Activated CD4-positive, alpha-beta T cell treated with anti-CD3 and anti-CD28 coated beads for 36 hours (primary cell): ENCODE results near the gene MBTPS2. TPM values are rescaled to one million over a fixed set of nuclear protein-coding genes. Genes with fewer than 3 reads are reported as not detected.
"Not testable (repeated sequence)": the region's sequence is repeated elsewhere in the genome, so short reads cannot be mapped to it uniquely, and the experiment has no call there.

Experiments
- ATAC-seq: fragments of 200-7000 bp; cut with Tn5 transposase; one replicate; pipeline ENCODE4 v1.10.0; 2021; ENCODE audit warnings: mild to moderate bottlenecking, moderate library complexity
- CTCF ChIA-PET: fragments of 350-600 bp; sonication (Branson Sonifier 250); formaldehyde crosslinking; loops from one replicate; lab custom pipeline; 2021; ENCODE audit warnings: antibody characterized with exemption; lab: Charles Lee
- POLR2A ChIA-PET: fragments of 350-600 bp; sonication (Branson Sonifier 250); formaldehyde crosslinking; loops from one replicate; lab custom pipeline; 2021; ENCODE audit warnings: antibody characterized with exemption, inconsistent platforms; lab: Charles Lee
- DNase-seq: peaks from one replicate; pipeline ENCODE4 v3.0.0-alpha.2; 2020
- H3K27ac Mint-ChIP-seq: one replicate; pipeline ENCODE4 v1.8.0; 2021; ENCODE audit warnings: mixed read lengths
- H3K27me3 Mint-ChIP-seq: one replicate; pipeline ENCODE4 v1.8.0; 2021; ENCODE audit warnings: mixed read lengths
- H3K36me3 Mint-ChIP-seq: one replicate; pipeline ENCODE4 v1.8.0; 2021; ENCODE audit warnings: low read depth, mixed read lengths
- H3K4me1 Mint-ChIP-seq: one replicate; pipeline ENCODE4 v1.8.0; 2021; ENCODE audit warnings: mixed read lengths
- H3K4me3 Mint-ChIP-seq: one replicate; pipeline ENCODE4 v1.8.0; 2021; ENCODE audit warnings: mild to moderate bottlenecking, moderate library complexity, mixed read lengths
- H3K9me3 Mint-ChIP-seq: one replicate; pipeline ENCODE4 v1.8.0; 2021; ENCODE audit warnings: low read depth, mixed read lengths
- intact Hi-C, 2 experiments: fragments of 100-400 bp; cut with DNase I in 1 of 2; cut with micrococcal nuclease in 1 of 2; formaldehyde crosslinking; loops; one replicate each; pipeline versions ENCODE4 v1.14.2 to v1.15.1; 2022 to 2024; cut with DNase I, micrococcal nuclease
- total RNA-seq, 2 experiments: library from RNA; stranded (reverse); gene quantifications; one replicate each; pipeline ENCODE4 v1.2.3, GENCODE V29; 2021

MBTPS2 gene
- total RNA-seq, 2 experiments from 2014 or later: 6.9 to 7.8 TPM

- DNase-seq, ATAC-seq, H3K36me3 Mint-ChIP-seq, H3K4me3 Mint-ChIP-seq, POLR2A ChIA-PET, H3K4me1 Mint-ChIP-seq, H3K9me3 Mint-ChIP-seq, H3K27ac Mint-ChIP-seq, H3K27me3 Mint-ChIP-seq, intact Hi-C loops: not testable (repeated sequence)
- CTCF ChIA-PET: interaction anchor here (0.5 kb wide), 1 partner anchor 928 kb away, joined by 3 read pairs; no protein-coding TSS in a partner anchor
These were observed 19.2 kb upstream of the MBTPS2 start for GRCh38 chrX:21820170-21820569.

DNA sequence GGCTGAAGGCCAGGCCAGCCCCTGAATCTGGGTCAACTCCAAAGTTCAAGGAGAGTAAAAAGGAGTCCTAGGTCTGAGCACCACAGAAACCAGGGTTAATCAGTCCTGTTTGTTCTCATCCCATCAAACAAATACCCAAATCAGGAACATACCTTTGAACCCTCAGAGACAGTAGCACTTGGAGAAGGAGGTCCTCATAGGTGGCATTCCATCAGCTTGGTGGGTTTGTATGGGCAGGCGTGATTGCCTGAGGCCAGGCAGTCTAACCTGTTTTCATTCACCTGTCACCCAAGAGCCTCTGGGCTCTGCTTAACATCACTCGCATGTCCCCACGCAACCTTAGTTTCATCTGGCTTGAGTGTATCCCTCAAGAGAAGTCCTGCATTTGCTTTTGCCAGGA is 17.5 kb upstream of the MBTPS2 start:
- H3K27me3 Mint-ChIP-seq: no peaks in the 10 kb centered on the region
- H3K4me3 Mint-ChIP-seq: no peak overlapping the region
- DNase-seq (no peak), ATAC-seq (no peak)
- POLR2A ChIA-PET: no interaction called here
- H3K9me3 Mint-ChIP-seq: no peaks in the 10 kb centered on the region
- H3K36me3 Mint-ChIP-seq: no peaks in the 10 kb centered on the region
- CTCF ChIA-PET: no interaction called here
- no peaks in the 10 kb centered on the region for H3K4me1 Mint-ChIP-seq
- intact Hi-C loops: no loop called here
- H3K27ac Mint-ChIP-seq: no peak overlapping the region

DNA sequence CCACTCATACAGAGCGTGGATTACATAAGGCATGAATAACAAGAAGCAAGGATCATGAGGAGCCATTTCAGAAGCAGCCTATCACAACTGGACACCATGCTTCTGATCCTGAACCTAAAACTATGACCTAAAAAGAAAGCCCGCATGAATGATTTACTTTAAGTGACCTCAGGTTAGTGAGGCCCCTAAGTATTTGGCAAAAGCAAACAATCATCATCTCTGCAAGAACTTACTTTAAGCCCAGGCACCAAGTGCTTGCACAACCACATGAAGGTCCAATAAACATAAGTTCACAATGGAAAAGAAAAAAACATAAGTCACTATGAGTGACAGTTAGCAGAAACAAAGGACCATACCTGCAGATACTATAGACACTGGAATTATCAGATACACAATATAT is 7.9 kb upstream of the MBTPS2 start:
- ChIA-PET CTCF (no interaction called here), POLR2A (no interaction called here)
- Mint-ChIP-seq H3K4me3 (no peak overlapping the region), H3K27ac (no peak overlapping the region), H3K36me3 (no peaks in the 10 kb centered on the region), H3K9me3 (no peaks in the 10 kb centered on the region), H3K27me3 (no peaks in the 10 kb centered on the region), H3K4me1 (no peaks in the 10 kb centered on the region)
- intact Hi-C loops: loop anchor here (10.0 kb wide), 3 partner anchors 363 to 1307 kb away; partner anchors contain the start of gene CNKSR2 (in 1 of the 2)
- DNase-seq (no peak), ATAC-seq (no peak)

DNA sequence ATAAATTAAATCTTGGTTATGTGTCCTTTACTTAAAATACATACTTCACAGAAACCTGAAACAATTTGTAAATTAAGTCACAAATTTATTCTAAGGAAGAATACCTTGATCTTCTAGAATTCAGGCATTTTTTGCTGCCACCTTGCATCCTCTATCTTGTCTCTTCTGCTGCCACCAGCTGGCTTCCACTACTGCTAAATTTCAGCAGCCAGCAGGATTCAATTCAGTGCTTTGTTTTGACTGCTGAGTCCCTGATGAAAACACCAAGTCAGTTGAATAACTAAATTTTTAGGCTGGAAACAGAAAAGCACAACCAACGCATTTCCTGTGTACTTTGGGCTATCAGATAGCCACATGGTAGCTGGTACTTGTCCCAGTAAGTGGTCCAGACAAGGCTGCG is 2.4 kb upstream of the MBTPS2 start:
- Mint-ChIP-seq H3K4me3 (no peak overlapping the region), H3K27ac (no peak overlapping the region), H3K9me3 (no peaks in the 10 kb centered on the region), H3K27me3 (no peaks in the 10 kb centered on the region), H3K4me1 (peaks cover 11% of the 10 kb centered on the region), H3K36me3 (peaks cover 2% of the 10 kb centered on the region)
- ATAC-seq: no peak
- no peak for DNase-seq
- ChIA-PET CTCF (no interaction called here), POLR2A (no interaction called here)
- intact Hi-C loops: loop anchor here (5.0 to 10.0 kb wide), 4 partner anchors 135 to 1312 kb away; partner anchors contain the start of gene CNKSR2 (in 1 of the 2)

DNA sequence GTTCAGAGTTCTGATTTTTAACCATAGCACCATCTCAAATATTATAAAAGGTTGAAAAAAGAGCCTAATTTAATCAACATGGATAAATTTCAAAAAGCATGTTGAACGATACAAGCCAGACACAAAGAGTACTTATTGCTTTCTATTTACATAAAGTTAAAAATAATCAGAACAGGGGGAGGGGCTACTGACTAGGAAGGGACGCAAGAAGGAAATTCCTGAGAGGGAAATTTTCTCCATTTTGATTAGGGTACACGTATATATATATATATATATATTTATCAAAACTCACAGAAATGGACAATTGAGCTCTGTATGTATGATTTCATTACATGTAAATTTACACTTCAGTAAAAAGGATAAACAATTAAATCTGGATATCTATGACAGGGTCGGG is 482 bp upstream of the MBTPS2 start:
- H3K9me3 Mint-ChIP-seq: no peaks in the 10 kb centered on the region
- peaks cover 11% of the 10 kb centered on the region for H3K4me1 Mint-ChIP-seq
- intact Hi-C loops: loop anchor here (1.0 to 10.0 kb wide), 6 partner anchors 102 to 1314 kb away; partner anchors contain the start of gene CNKSR2 (in 1 of the 2)
- H3K27me3 Mint-ChIP-seq: no peaks in the 10 kb centered on the region
- ChIA-PET CTCF (interaction anchor here (0.6 kb wide), 1 partner anchor 103 kb away, joined by 3 read pairs; no protein-coding TSS in a partner anchor), POLR2A (interaction anchor here (0.6 kb wide), 1 partner anchor 31 kb away, joined by 7 read pairs; no protein-coding TSS in a partner anchor)
- peak overlapping the region; percentile 92 for H3K27ac Mint-ChIP-seq
- no peak for ATAC-seq
- peak overlapping the region; percentile 84 for H3K4me3 Mint-ChIP-seq
- DNase-seq: no peak
- peaks cover 6% of the 10 kb centered on the region for H3K36me3 Mint-ChIP-seq

- Mint-ChIP-seq H3K27ac (peak overlapping the region; percentile 92), H3K9me3 (no peaks in the 10 kb centered on the region), H3K4me3 (peak overlapping the region; percentile 84), H3K4me1 (peaks cover 11% of the 10 kb centered on the region), H3K36me3 (peaks cover 7% of the 10 kb centered on the region), H3K27me3 (no peaks in the 10 kb centered on the region)
- ChIA-PET POLR2A (no interaction called here), CTCF (no interaction called here)
- ATAC-seq (peak; percentile 48), DNase-seq (peak; percentile 45)
- intact Hi-C loops: loop anchor here (2.0 to 5.0 kb wide), 2 partner anchors 102 to 133 kb away; partner anchors contain the start of gene SMS (in 1 of the 2)
These were observed 752 bp downstream of the MBTPS2 start for GRCh38 chrX:21840193-21840545.

DNA sequence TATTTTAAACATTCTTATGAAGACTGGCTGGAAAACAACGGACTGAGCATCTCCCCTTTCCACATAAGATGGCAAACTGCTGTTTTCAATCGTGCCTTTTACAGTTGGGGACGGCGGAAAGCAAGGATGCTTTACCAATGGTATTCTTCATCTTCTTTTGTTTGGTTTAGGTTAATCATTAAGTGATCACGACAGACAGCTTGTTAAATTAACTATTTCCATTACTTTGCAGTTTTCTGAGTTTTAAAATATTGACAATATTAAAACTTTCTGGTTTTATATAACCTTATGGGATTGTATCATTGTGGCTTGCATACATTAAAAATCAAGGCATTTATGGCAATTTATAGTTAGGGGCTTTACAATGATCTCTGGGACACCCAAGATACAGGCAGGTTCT is 3.8 kb downstream of the MBTPS2 start:
- intact Hi-C loops: loop anchor here in 1 of 2 experiments (5.0 kb wide), 1 partner anchor 99 kb away; the partner anchor contains the start of gene SMS
- Mint-ChIP-seq H3K27ac (no peak overlapping the region), H3K27me3 (no peaks in the 10 kb centered on the region), H3K4me3 (no peak overlapping the region), H3K4me1 (peaks cover 11% of the 10 kb centered on the region), H3K9me3 (no peaks in the 10 kb centered on the region), H3K36me3 (peaks cover 16% of the 10 kb centered on the region)
- ChIA-PET CTCF (no interaction called here), POLR2A (no interaction called here)
- ATAC-seq (no peak), DNase-seq (no peak)

DNA sequence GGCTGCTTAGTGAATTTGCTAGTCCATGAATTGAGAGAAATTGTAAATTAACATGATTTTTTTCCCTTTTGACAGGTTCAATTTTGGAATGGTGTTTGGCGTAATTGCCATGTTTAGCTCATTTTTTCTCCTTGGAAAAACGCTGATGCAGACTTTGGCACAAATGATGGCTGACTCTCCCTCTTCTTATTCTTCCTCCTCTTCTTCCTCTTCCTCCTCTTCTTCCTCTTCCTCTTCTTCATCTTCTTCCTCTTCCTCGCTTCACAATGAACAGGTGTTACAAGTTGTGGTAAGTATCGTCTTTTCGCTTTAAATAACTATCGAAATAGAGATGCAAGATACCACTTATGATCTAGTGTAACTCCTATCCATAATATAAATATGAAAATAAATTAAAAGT is 5.7 kb downstream of the MBTPS2 start:
- intact Hi-C loops: no loop called here
- no peak for ATAC-seq
- no peaks in the 10 kb centered on the region for H3K27me3 Mint-ChIP-seq
- ChIA-PET POLR2A (no interaction called here), CTCF (no interaction called here)
- H3K9me3 Mint-ChIP-seq: no peaks in the 10 kb centered on the region
- H3K4me1 Mint-ChIP-seq: peaks cover 10% of the 10 kb centered on the region
- DNase-seq: no peak
- H3K36me3 Mint-ChIP-seq: peaks cover 16% of the 10 kb centered on the region
- H3K27ac Mint-ChIP-seq: no peak overlapping the region
- H3K4me3 Mint-ChIP-seq: no peak overlapping the region

DNA sequence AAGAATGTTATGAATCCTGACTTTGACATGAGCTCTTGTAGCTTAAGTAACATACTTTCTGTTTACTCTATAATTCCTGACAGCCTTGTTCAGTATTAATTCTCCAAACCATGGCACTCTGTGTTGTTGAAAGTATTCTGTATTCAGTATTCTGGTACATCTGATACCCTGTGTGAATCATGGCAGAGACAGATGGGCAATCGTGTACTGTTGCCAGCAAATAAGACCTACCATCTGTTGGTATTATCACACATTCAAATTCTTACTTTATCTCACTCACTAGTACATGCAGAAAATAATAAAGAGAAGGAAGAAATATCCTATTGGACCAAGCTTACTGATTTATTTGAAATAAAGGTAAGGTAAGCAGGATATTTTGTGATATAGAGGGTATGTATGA is 7.9 kb downstream of the MBTPS2 start:
- Mint-ChIP-seq H3K27me3 (no peaks in the 10 kb centered on the region), H3K27ac (no peak overlapping the region), H3K4me3 (no peak overlapping the region), H3K9me3 (no peaks in the 10 kb centered on the region), H3K4me1 (no peaks in the 10 kb centered on the region), H3K36me3 (peaks cover 14% of the 10 kb centered on the region)
- DNase-seq (no peak), ATAC-seq (no peak)
- POLR2A ChIA-PET: no interaction called here
- CTCF ChIA-PET: no interaction called here
- intact Hi-C loops: no loop called here

- Mint-ChIP-seq H3K4me1 (no peaks in the 10 kb centered on the region), H3K9me3 (no peaks in the 10 kb centered on the region), H3K27me3 (no peaks in the 10 kb centered on the region), H3K27ac (no peak overlapping the region), H3K36me3 (peaks cover 16% of the 10 kb centered on the region), H3K4me3 (no peak overlapping the region)
- POLR2A ChIA-PET: no interaction called here
- intact Hi-C loops: no loop called here
- DNase-seq (no peak), ATAC-seq (no peak)
- CTCF ChIA-PET: no interaction called here
These were observed 14.2 kb downstream of the MBTPS2 start for GRCh38 chrX:21853578-21853977.

DNA sequence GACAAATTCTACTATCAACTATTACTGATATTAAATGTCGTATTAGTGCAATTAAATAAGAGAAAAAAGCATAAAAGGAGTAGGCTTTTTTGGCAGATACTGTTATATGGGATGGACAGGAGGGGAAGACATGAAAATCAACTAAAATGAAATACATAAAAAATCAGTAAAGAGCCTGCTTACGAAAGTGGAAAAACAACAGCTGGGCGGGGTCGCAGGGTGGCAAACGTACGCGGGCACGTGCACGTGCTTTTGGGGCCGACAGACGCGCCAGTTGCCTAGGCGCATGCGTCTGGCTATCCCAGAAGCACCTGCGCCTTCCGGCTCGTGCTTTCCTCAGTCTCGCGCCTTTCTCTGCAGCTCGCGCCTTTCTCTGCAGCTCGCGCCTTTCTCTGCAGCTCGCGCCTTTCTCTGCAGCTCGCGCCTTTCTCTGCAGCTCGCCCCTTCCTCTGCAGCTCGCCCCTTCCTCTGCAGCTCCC is 16.6 kb downstream of the MBTPS2 start, which contains the start of gene YY2:
Gene YY2, plus strand, starts transcription at position 51 of the 479 bp plus-strand sequence. CDS start 498 bp downstream, outside the sequence.
- no peaks in the 10 kb centered on the region for H3K4me1 Mint-ChIP-seq
- no peak within 1 kb of the TSS for H3K27ac Mint-ChIP-seq
- intact Hi-C loops: loop anchor here in 1 of 2 experiments (5.0 kb wide), 1 partner anchor 116 kb away; no protein-coding TSS in a partner anchor
- ATAC-seq: no peak
- CTCF ChIA-PET: interaction anchor here (0.8 kb wide), 1 partner anchor 274 kb away, joined by 3 read pairs; no protein-coding TSS in a partner anchor
- no peak for DNase-seq
- H3K36me3 Mint-ChIP-seq: peaks cover 16% of the 10 kb centered on the region
- no peak within 1 kb of the TSS for H3K4me3 Mint-ChIP-seq
- H3K9me3 Mint-ChIP-seq: no peaks in the 10 kb centered on the region
- POLR2A ChIA-PET: no interaction called here
- no peaks in the 10 kb centered on the region for H3K27me3 Mint-ChIP-seq

- no peak for ATAC-seq
- no peak overlapping the region for H3K27ac Mint-ChIP-seq
- ChIA-PET POLR2A (no interaction called here), CTCF (interaction anchor here (0.8 kb wide), 1 partner anchor 275 kb away, joined by 3 read pairs; no protein-coding TSS in a partner anchor)
- H3K4me3 Mint-ChIP-seq: no peak overlapping the region
- H3K36me3 Mint-ChIP-seq: peaks cover 16% of the 10 kb centered on the region
- intact Hi-C loops: loop anchor here in 1 of 2 experiments (5.0 kb wide), 1 partner anchor 116 kb away; no protein-coding TSS in a partner anchor
- H3K9me3 Mint-ChIP-seq: no peaks in the 10 kb centered on the region
- H3K27me3 Mint-ChIP-seq: no peaks in the 10 kb centered on the region
- no peak for DNase-seq
- H3K4me1 Mint-ChIP-seq: no peaks in the 10 kb centered on the region
These were observed 17.1 kb downstream of the MBTPS2 start for GRCh38 chrX:21856504-21856903.
